Tibial nerve (tissue), 4 donors: ENCODE measurements around the gene HECW1.

Experiments used
- EP300 ChIP-seq, 2 donors: sonication (generic); formaldehyde crosslinking; IDR thresholded peaks; one replicate each; pipeline ENCODE4 v1.6.1; 2017; ENCODE audit warnings: antibody characterized with exemption in 2 of 2, mild to moderate bottlenecking in 1 of 2
- POLR2A ChIP-seq, 2 donors: fragments of 450-650 bp; IDR thresholded peaks; one replicate each; pipeline ENCODE4 v1.6.1; 2017; ENCODE audit warnings: antibody characterized with exemption in 2 of 2, mild to moderate bottlenecking in 2 of 2, moderate library complexity in 2 of 2
- TF ChIP-seq, protein P1 (sequence below), 5 experiments: fragments of 200-600 bp in 3 of 5; fragments of 450-650 bp in 2 of 5; sonication (generic) in 3 of 5; IDR thresholded peaks; one replicate each; pipeline ENCODE4 v1.5.1; 2016 to 2019; ENCODE audit warnings: antibody characterized with exemption in 5 of 5, mild to moderate bottlenecking in 3 of 5, moderate library complexity in 2 of 5

DNA sequence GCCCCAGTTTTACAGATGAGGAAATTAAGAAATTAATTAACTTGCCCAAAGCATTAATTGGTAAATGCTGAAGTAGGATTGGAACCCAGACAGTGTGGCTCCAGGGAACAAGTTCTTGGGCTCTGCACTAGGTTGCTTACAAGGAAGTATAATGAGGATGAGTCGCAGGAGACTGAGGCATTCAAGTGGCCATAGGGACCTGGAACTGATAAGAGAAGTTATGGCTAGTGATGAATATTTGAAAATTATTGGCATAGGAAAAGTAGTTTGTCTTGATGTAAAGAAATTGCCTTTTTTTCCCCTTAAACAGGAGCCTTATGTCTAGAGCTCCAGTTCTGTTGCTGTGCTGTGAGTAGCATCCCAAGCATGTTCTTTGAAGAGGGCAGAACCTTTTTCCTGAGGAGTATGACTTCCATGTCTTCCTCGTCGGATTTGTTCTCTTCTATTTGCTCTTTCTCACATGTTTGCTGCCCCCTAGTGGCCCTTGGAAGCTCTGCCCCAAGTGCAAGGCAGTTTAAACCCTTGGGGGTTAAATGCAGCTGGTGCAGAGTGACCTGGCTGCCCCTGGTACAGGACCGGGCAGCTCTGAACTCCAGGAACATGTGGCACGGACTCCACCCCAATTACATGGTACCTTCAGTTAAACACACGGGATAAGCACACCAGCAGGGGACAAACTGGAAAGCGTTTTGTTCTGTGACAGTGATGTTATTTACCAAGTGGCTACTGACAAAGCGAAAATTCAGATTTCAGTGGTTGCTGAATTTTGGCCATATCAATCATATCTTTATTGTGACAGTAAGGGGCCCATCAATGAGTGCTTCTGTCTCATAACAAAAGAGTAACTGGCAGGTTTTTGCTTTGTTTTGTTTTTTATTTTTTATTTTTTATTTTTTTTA, 148.8 kb downstream of the HECW1 start:
- TF ChIP-seq POLR2A (IDR thresholded peaks at IDR 0.05) (no peak), EP300 (IDR thresholded peaks at IDR 0.05) (no peak)
- TF ChIP-seq, protein P1, sequence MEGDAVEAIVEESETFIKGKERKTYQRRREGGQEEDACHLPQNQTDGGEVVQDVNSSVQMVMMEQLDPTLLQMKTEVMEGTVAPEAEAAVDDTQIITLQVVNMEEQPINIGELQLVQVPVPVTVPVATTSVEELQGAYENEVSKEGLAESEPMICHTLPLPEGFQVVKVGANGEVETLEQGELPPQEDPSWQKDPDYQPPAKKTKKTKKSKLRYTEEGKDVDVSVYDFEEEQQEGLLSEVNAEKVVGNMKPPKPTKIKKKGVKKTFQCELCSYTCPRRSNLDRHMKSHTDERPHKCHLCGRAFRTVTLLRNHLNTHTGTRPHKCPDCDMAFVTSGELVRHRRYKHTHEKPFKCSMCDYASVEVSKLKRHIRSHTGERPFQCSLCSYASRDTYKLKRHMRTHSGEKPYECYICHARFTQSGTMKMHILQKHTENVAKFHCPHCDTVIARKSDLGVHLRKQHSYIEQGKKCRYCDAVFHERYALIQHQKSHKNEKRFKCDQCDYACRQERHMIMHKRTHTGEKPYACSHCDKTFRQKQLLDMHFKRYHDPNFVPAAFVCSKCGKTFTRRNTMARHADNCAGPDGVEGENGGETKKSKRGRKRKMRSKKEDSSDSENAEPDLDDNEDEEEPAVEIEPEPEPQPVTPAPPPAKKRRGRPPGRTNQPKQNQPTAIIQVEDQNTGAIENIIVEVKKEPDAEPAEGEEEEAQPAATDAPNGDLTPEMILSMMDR (IDR thresholded peaks at IDR 0.05): peak; percentile 74 to 83 (median 80)
